22Rv1 (cell line): Measurements from ENCODE around the gene KIAA1217.

Source experiments
- CTCF ChIP-seq: fragments of 450-650 bp; IDR thresholded peaks from 2 replicates; pipeline ENCODE4 v1.5.1; 2017; ENCODE audit warnings: mild to moderate bottlenecking
- ZFX ChIP-seq: fragments of 450-650 bp; IDR thresholded peaks from 2 replicates; pipeline ENCODE4 v1.6.1; 2017; ENCODE audit warnings: antibody characterized with exemption, borderline replicate concordance

- TF ChIP-seq CTCF, result no peak
- TF ChIP-seq ZFX, result no peak
These were observed 172.5 kb downstream of the KIAA1217 start for GRCh38 chr10:24381235-24382010.
